HG02623 (cell line): Measurements from ENCODE around the gene SMAD6.

Source experiments
- ATAC-seq: cut with Tn5 transposase; IDR thresholded peaks from one replicate; pipeline ENCODE4 v1.9.1; 2021; ENCODE audit warnings: moderate library complexity; ENCODE audit not compliant: unreplicated experiment

SMAD6 gene

DNA sequence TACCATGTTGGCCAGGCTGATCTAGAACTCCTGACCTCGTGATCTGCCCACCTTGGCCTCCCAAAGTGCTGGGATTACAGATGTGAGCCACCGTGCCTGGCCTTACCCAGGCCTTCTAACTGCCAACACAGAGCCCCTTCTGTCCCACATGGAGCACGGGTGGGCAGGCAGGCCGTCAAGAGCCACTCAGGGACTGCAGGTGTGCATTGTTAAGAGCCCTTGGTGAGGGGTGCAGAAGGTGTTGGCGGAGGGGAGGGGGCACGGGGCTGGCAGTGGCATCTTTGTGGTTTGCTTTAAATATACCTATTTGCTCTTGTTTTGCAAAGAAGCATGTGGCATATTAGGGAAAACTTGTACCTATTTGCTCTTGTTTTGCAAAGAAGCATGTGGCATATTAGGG lies 37.3 kb downstream of the SMAD6 start:
- no peak for ATAC-seq

DNA sequence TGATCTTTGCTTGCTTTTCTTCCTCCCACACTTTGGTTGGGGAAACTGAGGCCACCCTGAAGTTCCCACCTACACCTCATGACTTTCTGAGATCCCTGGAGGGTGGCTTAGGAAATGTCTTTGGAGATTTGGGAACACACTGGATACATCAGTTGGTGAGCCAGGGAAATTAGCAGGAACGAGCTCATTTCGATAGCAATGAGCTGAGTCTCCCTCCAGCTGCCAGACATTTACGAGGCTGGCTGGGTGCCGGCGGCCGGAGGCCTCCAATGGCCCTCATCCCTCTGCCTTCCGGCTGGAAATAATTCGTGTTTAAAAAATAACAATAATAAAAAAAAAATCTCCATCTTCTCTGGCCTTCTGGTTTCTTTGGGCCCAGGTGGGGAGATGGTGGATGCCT lies 38.8 kb downstream of the SMAD6 start:
- ATAC-seq, result no peak

DNA sequence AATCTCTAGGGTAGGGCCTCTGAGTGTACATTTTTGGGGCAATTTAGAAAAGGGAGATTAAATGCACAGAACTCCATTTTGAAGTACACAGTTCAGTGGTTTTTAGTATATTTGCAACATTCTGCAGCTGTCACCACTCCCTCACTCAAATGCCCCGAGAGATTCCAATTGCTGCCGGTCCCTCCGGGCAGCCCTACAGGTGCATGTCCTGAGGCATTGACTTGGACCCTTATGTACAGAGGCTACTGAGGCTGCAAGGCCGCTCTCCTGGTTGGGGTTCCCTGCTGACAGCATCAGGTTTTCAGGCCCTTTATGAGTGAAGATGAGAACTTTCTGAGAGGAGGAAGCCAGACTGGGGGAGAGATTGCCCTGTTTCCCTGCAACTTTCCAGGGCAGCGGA lies 39.6 kb downstream of the SMAD6 start:
- no peak for ATAC-seq

DNA sequence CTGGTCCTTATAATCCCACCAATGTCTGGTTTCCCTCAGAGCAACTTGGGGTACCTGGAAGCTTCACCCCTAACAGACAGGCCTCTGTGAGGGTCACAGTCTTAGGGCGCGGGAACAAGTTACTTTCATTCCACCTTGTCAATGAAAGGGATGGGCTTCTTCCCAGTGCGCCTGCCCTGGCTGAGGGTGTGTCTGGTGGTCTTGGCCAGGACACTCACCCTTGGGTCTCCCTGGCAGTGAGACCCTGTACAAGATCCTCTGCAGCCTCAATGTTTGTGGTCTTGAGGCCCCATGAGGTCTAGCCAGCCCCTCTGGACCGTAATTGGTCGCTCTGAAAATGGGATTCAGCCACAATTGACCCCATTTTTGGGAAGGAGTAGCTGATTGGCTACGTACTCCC lies 40.2 kb downstream of the SMAD6 start:
- ATAC-seq, result no peak

DNA sequence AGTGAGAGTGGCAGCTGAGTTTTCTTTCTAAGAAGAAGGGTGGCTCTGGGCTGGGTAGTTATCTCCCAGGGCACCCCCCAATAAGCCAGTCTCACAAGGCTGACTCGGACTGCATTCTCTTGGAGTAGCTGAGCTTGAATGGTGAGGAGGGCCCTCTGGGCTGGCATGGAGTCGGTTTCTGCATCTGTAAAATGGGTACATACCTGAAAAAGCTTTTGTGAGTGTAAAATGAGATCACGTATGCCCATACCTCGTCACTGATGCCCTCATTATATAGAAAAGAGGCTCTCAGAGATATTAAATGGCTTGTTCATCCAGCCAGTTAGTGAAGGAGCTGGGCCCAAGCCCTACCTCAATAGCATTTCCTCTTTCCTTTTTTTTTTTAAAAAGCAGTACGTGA lies 41.2 kb downstream of the SMAD6 start:
- ATAC-seq, result no peak

DNA sequence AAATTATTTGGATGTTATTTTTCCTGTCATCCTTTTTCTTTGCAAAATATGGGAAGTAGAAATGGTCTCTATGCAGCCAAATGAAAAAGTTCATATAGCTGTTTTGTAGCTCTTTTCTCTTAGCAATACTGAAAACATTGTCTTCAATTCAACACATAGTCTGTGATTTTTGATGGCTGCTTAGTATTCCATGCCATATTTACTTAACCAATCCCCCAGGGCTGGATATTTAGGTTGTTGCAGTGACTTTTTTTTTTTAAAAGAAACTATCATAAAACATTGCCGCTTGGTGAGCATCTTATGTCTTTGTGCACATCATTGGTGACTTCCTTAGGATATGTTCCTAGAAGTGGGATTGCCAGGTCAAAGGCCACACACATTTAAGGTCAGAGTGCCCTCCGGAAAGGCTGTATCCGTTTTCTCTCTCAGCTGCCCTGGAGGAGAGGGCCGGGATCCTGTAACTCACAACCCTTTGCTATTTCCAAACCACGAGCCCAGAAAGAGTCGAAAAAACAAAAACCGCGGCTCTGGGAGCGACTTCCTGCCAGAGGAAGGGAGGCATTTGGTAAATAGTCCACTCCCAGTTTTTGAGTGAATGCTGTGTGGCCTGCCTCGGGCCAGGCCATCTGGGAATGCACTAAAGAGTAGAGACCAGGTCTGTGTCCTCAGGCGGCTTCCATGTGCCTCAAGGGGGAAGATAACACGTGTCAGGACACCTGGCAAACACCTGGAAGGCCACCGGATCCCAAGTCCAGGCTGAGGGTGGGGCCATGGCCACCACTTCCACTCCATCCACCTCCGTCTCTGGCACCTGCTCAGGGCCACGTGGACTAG lies 41.9 kb downstream of the SMAD6 start:
- no peak for ATAC-seq

DNA sequence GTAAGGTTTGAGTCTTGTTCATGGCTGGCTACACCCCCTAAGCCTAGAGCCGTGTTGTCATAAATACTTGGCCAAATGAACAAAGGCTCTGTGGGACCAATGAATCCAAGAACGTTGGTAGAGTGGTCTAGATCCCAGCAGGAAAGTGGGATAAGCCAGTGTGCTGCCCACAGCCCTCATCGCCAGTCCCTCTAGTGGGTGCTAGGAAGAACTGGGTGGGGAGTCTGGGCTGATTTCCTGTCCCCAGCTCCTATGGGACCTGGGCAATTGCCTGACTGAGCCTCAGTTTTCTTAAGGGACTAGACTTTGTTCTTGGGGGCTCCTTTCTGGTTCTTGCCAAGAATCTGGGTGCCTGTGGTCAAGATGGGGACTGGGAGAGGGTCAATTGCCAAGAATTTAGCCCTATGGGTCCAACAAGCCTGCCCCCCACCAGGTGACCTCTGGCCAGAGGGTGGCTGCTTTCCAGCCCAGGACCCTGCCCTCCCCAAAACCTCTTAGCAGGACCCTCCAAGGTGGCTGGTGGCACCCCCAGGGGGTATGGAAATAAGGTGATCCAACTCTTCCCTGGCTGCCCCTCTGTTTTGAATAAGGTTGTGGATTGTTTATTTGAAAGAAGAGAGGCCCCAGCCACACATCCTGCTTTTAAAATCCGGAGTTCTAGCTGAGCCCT lies 42.7 kb downstream of the SMAD6 start:
- ATAC-seq, result no peak

DNA sequence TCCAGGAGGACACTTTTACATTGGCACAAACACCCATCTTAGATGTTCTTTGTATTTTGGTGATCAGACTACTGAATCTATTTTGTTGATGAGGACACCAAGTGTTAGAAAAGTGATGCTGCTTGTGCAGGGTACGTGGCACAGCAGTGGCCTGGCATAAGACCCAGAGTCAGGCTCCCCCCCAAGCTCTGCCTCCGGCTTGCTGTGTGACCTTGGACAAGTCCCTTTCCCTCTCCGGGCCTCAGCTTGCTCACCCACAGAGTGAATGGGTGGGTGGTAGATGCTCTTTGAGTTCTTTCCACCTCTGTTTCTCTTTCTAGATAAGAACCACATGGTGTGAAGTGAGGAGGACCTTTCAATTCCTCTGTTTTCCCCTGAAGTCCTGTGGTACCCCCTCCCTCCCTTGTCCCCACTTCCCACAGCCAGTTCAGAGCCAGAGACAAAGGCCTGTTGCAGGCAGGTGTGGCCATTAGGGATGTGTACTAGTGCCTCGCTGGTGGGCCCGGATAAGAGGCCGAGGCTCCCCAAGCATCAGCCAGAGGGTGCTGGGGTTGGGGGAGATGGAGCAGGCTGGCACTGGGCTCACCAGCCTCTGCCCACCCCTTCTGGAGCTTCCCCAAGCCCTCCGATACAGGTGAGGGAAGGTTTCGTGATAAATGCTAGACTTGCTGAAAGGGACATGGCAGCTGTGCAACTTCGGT lies 43.6 kb downstream of the SMAD6 start:
- ATAC-seq, result no peak

DNA sequence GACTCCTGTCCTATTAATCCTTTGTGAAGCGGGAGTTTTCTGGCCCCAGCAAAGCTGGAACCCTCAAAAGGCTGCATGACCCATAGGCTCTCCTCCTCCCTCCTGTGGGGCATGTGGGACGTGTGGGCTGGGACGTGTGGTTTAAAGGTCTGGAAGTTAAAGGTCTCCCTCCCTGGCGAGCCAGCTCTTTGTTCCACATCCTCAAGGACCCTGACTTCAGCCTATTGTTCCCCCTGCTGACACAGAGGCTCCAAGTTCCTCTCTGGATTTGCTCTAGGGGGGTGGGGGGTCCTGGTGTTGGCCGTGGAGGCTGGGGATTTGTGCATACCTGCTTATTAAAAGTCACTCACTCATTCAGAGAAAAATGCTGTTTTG lies 44.2 kb downstream of the SMAD6 start:
- no peak for ATAC-seq

DNA sequence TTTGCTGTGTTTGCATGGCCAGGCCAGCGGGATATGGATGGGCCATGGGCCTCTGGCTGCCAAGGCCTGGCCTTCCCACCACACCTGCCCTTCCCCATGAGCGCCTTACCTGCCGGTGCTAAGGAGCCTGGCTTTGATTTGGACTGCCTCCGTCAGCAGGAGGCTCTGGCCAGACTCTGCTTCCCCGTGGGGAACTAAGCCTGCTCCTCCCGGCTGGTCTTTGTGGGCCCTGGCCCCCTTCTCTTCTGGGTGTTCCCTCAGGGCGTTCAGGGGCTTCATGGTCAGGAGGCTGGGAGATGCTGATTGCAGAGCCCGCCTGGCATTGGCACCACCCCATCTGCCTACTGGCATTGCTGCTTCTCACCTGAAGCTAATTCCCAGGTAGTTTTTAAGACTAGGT lies 45.2 kb downstream of the SMAD6 start:
- no peak for ATAC-seq

DNA sequence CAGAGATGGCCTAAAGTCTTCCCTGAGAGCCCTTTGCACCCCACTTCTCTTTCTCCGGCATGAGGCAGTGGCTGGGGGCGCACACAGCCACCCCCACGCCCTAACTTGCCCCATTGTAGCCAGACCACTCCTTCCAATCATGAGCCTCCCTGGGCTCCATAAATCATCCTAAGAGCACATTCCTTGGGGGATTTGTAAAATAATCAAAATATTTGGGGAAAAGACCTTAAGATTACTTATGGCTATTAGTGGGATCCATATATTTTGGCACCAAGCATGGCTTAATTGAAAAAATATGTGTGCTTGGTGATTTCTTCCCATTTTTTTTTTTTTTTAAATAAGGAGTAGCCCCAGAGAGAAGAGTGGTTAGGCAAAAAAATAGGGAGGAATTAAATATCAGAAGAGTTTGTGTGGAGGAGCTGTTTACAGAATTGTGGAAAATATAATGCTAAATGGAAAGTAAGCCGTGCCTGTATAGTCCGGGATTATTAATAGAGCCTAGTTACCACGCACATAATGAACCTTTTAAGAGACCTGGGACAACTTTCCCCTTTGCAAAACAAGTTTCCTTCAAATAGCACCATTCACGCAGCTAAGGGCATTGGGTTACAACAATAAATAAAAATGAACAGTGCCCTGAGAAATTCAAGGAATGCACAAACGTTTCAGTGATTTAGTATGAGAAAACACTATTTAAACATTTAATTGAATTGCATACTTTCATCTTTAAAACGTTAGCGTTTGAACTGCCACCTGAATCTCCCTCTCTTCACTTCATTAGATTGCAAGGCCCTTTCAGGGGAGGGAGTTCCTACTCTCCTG lies 46.1 kb downstream of the SMAD6 start:
- ATAC-seq, result no peak

DNA sequence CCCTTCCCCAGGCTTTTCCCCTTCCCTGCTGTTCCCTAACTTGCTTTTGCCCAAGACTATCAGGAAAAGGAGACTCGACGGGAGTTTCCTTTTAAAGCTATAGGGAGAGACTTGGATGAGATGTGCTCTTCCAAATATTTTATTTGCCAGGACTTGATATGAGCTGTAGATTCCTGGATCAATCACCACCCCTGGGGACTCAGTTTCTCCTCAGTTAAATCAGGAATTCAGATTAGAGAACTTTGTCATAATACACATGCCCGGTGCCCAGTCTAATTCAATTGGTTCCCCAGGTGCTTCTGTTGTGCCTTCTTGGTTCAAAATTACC lies 46.6 kb downstream of the SMAD6 start:
- no peak for ATAC-seq

DNA sequence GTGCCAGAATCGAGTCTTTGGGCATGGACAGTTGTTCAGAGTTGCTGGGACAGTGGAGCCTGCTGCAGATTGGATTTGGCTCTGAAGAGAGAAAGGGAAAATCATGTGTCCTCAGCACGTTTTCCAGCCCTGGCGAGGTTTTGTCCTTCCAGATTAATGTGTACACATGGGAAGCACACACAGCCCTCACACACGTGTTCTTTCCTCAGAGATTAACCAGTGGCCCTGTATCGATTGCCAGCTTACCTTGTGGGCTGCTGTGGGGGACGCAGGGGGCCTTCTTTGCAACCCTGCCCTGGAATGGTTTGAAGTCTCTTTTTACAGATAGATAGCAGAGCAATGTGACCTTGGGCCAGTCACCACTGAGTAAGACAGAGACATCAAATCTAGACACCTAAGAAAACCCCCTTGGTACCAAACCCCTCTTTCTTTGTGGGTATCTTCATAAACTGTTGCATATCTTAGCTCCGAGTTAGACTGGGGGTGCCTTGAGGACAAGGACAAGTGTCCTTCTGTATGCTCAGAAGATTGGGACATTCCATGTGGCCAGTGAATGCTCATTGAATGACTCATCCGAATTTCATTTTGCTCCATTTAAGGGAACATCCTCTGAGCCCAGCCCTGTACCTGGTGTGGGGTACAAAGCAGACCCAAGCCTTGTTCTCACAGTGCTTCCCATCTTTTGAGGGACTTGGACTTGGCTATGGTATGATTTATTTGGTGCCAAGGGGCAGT lies 48.0 kb downstream of the SMAD6 start:
- ATAC-seq, result no peak

DNA sequence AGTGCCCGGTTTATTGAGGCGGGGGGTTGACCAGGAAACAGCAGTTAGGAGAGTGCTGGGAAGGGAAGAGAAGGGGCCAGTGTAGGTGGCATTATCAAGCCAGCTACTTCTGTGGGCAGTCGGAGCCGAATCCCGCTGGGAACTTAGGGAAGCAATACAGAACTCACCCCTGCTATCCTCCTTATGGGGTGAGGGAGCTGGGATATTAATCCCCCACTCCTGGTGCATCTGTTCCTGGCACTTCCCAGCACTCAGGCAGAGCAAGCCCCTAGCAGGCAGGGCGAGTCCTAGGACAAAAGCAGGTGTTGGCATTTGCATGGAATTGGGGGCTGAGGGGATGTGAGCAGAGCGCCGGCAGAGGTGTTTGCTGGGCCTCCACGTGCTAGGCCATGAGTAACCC lies 48.6 kb downstream of the SMAD6 start:
- ATAC-seq, result no peak

DNA sequence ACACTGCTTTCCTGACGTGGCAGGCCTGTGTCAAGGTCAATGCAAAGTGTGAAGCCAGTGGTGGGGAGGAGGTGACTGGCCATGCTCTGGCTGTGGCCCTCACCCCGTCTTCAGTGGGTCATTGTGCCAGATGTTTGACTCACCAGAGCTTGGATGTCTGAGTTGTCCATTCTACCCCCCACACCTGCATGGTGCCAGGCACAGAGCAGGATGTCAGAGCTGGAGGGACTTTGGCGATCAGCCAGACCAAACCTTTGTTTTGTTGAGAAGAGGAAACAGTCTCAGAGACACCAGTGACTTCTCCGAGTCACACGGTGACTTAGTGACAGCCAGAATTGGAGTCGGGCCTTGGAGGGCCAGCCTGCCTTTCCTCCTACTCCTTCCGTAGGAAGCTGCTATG lies 49.5 kb downstream of the SMAD6 start:
- no peak for ATAC-seq

DNA sequence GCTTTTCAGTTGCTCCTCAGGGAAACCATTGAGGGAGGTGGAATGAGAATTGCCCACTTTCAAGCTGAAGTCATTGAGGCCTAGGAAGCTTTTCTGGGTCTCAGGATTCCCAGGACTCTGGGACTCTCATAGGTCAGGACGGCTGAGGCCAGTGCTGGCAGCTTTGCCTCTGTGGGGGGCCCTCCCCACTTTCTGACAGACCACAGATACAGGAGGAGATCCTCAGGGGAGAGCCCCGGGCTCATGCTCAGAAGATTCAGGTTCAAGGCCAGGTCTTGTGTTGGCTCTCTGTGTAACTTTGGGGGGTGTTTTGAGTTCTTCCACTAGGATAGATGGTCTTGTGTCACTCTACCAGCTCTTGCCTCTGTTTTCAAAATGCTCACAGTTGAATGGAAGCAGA lies 50.0 kb downstream of the SMAD6 start:
- ATAC-seq, result no peak

DNA sequence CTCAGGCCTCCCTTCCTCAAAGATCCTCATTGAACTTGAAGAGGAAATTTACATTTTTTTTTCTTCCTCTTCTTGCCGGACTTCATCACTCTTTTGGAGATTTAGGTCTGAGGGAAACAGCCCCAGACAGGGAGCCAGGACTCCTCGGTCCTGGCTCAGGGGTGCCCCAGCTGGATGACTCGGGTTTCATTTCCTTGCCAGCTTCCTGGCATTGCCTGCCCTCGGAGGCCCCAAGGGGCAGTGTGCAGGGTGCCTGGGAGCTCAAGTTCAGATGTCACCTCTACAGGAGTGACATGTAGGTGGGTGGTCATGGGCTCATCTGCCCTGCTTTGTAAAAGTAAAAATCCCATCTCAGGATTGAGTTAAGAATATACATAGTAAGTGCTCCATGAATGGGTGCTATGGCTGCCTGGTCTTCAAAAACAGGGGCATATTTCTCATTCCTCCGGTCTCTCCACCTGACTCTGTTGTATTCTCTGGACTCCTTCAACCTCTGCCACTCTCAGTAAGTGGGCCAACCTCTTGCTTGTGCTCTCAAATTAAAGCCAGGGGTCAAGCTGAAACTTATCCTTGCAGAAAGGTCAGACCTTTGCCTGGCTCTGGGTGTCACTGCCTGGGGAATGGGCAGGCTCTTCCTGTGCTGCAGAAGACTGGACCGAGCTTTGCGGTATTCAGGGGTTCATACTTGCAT lies 51.8 kb downstream of the SMAD6 start:
- no peak for ATAC-seq

DNA sequence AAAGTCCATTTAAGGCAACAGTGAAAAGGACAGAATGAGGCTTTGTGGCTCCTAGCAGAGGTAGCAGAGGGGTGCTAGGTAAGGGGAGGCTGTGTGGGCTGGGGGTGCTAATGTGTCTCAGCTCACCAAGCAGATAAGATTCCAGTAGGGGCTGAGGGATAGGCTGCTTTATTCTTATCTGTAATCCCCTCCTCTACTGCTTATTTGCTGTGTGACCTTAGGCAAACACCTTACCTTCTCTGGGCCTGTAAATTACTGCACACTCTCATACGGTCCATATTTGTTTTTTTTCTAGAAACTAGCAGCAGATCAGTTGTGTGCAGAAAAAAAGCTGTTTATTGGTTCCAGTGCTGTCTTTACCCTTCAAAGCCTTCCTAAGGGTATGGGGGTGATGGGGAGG lies 52.8 kb downstream of the SMAD6 start:
- no peak for ATAC-seq

DNA sequence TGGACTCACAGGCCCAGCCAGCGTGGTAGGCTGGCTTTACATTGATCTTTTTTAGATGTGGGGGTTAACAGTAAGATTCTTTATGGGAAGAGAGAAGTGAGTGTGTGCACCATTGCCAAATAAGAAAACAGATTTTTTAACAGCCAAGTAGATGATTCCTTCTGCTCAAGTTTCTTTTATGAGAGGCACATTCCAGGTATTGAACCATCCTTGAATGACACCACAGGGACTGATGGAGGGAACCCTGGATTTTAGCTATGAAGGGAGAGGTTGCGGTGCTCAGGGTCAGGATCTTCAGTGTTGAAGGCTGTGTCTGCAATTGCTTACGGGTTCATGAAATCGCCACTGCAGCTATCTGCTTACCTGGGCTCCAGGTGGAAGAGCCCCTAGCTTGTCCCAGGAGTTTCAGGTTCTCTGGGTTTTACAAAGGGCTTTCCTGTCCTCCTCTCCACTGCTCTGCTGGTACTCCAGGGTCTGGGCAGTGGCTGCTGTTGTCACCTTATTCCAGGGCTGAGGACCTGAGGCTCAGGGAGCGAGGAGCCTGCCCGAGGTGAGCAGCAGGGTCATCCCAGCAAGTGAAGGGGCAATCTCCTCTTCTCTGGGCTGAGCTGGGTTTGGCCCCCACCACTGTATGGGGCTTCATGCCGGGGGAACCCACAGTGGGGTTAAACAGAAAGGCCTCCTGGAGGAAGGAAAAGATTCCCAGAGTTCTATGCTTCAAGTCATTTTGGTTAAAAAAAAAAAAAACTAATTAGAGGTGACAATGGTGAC lies 53.4 kb downstream of the SMAD6 start:
- no peak for ATAC-seq
